Stimulated activated naive CD8-positive, alpha-beta T cell treated with anti-CD3 and anti-CD28 coated beads, Interleukin-15, Interleukin-2, amounts not matched to agents 100 U/mL and 50 U/mL, for 24 hours (primary cell): ENCODE data around the gene TMEM18.
A peak's percentile ranks its signal among the peaks of the same experiment; 100 is the strongest.
"Not testable (repeated sequence)": the region's sequence is repeated elsewhere in the genome, so short reads cannot be mapped to it uniquely, and the experiment has no call there.

Experiments
- ATAC-seq: fragments of 150-1000 bp; cut with Tn5 transposase; one replicate; pipeline ENCODE4 v1.10.0; 2021
- DNase-seq: peaks from one replicate; pipeline ENCODE4 v3.0.0; 2021

TMEM18 gene

DNA sequence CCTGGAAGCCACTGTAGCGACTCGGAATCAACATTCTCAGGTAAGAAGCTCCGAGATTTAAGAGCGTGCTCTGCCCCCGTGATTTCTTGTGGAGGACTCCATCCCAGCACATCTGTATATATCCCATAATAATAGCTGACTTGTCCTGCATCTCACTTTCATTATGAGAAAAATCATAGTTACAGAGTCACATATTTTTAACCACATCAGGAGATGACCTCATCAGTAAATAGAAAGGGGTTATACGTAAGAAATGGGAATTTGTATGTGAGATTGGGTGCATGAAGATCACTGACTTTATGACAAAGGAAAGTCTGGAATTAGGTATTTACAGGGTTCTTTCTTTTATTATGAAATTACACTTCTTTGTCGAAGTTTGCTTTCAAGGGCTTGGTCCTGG, 16.4 kb upstream of the TMEM18 start:
- DNase-seq (no peak), ATAC-seq (no peak)

DNA sequence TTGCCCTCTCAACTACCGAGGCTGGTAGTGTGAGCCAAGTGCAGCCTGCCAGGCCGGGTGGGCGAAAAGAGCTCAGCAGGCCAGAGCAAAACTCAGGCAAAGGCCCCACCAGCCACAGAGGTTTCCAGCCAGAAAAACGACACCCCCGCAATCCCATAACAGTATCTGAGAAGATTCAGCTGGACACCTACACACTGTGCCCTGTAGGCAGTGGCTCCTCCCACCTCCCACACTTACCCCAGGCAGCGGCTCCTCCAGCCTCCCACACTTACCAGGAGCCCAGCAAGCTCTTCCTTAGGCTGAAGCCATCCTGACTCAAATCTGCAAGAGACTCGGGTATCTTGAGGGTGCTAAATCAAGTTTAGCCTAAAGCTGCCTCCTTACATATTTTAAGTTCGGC, 15.6 kb upstream of the TMEM18 start:
- ATAC-seq (no peak), DNase-seq (no peak)

DNA sequence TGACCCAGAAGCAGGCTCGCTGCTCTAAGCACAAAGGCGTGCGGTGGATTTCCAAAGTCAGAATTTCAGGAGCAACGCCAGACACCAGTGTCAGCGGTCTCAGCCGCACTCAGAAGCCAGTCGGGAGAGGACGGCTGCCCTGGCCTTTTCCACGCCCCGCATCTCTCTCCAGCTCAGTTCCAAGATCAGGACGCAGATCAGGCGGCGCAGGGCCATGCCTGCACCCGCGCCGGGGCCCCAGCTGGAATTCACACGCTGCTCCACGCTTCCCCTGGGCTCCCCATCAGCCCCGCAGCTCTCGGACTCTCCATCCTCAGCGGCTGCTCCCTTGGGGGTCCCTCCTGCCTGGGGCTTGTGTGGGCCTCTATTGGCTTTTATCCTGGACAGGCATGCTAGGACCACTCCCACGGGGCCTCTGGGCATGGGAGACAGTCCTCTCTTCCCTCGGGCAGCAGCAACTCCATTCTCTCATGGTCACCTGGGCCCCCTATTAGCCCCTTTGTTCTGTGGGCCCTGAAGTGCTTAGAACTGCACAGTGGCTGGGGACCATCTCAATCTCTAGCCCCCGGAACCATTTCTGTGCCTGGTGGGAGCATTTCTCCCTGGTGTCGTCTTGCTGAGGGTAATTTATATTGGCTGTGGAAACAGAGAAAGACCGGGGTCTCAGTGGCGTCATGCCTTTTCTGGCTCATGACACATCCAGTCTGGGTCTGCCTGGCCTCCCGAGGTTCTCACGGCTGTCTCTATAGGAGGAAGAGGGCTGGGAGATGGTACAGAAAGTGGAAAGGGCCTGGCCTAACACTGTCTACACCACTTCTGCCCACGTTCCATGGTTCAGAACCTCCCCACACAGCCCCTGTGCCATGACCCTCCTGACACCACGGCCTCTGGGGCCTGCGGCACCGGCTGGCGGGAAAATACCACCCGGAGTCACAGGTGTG, 14.9 kb upstream of the TMEM18 start:
- ATAC-seq, result peak; percentile 14

DNA sequence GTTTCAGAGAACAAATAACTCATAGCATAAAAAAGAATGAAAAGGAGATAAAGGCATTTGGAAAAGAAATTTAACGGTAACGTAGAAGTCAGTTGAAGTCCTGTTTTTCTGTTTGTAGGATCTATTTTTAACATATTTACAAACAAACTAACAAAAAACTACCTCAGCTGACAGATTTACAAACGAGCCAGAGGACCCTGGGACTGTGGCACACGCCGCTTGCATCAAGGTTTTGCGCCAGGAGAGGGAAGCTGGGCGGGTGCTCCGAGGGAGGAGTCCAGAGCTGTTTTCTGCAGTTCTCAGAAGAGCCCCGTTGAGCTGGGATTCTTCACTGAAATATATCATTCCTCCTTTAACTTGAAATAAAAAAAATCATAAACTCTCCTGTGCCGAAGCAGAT, 13.6 kb upstream of the TMEM18 start:
- ATAC-seq, result no peak
- no peak for DNase-seq

More for the DNA sequence above, 14.9 kb upstream of the TMEM18 start:
- no peak for DNase-seq

DNA sequence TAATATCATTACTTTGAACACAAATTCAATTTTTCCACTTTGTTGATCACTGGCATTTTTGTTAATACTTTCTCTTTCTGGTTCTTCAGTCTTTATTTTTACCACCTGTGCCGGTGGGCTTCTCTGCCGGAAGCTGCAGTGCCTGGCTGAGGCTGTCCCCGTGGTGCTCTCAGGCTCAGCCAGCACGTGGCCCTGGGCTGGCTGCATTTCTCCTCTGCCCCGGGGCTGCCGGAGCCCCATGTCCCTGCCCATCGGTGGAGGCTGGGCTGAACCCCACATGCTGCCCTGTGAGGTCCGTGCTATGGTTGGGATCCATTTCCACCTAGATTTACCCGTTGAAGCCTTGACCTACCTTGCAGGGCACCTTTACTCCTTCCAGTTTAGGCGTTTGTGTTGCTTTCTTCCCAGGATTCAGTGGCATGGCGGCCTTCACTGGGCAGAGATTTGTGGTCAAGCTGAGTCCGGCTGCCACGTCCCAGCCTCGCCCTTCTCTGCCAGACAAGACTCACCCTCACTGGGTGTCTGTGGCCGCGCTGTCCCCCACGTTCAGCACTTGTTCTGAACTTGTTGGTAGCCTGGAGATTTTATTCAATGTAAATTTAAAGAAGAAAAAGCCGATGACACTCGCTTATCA, 12.8 kb upstream of the TMEM18 start:
- ATAC-seq (no peak), DNase-seq (no peak)

DNA sequence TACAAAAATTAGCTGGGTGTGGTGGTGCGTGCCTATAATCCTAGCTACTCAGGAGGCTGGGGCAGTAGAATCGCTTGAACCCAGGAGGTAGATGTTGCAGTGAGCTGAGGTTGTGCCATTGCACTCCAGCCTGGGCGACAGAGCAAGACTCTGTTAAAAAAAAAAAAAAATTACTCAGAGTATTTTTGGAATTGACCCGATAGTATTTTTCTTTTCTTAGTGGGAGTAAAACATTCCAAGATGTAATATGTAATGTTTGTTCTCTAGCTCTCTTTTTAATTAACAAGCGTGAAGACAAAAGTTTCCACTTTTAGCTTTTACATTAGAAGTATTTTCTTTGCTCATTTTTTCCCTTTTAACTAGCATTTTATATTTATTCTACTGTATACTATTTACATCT, 12.0 kb upstream of the TMEM18 start:
- DNase-seq (no peak), ATAC-seq (no peak)

DNA sequence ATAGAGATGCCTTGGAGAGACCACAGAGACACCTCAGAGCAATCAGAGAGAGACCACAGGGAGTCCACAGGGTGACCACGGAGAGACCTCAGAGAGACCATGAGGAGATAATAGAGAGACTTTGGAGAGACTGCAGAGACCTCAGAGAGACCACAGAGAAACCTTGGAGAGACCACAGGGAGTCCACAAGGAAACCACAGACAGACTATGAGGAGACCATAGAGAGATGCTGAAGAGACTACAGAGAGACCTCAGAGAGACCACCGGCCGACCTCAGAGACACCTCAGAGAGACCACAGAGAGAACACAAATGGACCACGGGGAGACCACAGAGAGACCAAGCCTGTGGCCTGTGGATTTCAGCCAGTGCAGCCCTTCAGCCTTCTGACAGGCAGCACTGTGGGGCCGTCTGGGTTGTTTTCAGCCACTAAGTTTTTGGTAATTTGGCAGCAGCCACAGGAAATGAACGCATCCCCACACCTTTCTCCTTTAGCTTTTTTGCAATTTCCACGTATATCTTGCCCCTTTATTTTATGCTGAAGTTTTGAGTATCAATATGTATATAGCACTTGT, 11.4 kb upstream of the TMEM18 start:
- DNase-seq (no peak), ATAC-seq (no peak)

DNA sequence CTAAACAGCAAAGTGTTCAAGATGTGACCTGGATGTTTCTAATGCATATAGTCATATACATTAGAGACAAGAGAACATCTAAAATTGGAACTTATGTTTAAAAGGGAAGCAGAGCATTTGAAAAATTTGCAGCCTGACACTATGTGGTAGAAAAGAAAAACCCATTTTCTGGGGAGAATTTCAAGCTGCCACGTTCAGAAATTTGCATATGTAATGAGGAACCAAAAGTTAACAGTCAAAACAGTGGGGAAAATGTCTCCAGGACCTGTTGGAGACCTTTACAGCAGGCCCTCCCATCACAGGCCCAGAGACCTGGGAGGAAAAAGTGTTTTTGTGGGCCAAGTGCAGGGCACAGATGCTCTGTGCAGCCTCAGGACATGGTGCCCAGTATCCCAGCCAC, 8.2 kb upstream of the TMEM18 start:
- DNase-seq, result no peak
- ATAC-seq, result no peak

DNA sequence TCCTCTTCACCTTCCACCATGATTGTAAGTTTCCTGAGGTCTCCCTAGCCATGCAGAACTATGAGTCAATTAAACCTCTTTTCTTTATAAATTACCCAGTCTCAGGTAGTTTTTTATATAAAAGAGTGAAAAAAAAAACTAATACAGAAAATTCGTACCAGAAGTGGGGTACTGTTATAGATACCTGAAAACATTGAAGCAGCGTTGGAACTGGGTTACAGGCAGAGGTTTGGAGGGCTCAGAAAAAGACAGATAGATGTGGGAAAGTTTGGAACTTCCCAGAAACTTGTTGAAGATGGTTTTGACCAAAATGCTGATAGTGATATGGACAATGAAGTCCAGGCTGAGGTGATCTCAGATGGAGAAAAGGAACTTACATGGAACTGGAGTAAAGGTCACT, 7.7 kb upstream of the TMEM18 start:
- not testable (repeated sequence) for ATAC-seq, DNase-seq

DNA sequence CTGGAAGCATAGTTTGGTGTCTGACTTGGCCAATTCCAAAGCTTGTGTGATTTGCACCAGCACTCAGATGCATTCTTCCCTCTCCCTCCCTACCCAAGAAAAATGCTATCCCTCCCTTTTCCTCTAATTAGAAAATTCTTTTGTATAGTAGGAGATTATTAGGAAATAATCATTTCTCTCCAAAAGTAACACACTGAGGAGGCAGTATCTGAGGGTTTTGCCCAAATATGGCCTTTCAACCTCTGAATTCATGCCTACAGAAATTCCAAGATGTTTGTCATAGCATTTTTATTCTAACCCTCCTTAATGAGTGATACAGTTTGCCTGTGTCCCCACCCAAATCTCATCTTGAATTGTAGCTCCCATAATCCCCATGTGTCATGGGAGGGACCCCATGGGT, 5.0 kb upstream of the TMEM18 start:
- DNase-seq, result no peak
- ATAC-seq, result no peak

DNA sequence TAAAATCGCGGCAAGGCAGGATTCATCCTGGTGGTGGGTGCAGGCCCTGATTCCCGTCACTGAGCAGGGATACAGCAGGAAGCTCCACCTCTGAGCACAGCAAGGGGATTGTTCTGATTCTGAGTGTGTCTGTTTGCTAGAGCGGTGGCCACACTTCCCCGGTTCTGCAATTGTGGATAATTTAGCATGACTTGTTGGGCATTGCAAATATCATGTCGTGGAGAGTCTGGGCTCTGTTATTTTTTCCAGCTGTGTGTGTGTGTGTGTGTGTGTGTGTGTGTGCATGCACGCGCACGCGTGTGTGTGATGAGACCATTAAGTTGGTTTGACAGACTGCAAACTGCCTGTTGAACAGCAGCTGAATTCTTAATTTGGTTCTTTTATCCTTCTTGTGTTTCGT, 4.1 kb upstream of the TMEM18 start:
- ATAC-seq (no peak), DNase-seq (no peak)

DNA sequence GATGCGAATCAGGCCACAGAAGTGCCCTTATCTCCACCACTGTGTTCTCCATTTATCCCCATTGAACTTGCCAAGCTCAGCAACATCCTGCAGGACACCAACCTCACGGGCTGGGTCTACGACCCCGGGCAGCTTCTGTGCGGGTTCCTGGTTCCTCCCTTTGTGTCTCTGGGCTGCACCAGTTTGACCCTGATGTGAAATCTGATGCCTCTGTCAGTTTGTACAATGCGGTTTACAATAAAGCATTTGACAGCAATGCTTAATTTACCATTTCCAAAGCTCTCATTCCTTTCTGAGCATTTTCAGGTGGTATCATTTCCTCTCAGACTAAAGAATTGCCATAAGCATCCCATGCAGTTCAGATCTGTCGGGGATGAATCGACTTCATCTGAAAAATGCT, 3.3 kb upstream of the TMEM18 start:
- no peak for DNase-seq
- no peak for ATAC-seq

DNA sequence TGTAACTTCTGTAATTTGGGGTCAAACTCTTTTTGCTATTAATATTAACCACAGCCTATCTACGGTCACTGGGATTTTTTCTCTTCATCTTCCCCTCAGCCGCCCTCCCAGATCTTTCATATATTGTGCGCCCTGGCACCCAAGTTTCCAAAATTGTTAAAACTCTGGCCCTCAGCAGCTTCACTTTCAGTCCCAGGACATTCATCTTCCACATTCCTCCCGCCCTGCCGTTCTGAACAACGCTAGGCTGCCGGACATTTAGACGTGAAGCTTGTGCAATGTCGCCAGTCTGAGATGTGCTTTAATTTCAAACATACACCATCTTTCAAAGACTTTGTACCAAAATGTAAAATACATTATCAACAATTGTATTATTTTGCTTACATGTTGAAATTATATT, 1.8 kb upstream of the TMEM18 start:
- ATAC-seq (no peak), DNase-seq (no peak)

DNA sequence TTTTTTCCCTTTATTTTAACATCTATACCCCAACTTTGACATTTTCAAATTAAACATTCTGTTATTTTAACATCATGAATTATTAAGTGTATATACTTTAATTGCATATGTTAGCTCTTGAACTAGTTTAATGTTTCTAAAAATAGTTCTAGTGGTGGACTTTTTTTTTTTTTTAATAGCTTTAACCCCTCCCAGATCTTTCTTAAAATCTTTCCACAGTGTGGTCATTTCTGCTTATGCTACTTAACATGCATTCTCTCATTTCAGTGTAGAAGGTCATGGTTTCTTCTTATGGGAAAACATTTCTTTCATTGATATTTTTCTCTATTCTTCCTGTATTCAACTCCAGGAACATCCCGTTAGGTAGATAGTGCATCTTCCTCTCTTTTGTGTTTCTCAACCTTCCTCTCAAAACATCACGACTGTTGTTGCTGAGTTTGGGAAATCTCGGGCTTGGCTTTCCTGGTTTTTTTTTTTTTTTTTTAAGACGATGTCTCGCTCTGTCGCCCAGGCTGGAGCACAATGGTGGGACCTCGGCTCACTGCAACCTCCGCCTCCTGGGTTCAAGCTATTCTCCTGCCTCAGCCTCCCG, 849 bp upstream of the TMEM18 start:
- DNase-seq (no peak), ATAC-seq (no peak)

DNA sequence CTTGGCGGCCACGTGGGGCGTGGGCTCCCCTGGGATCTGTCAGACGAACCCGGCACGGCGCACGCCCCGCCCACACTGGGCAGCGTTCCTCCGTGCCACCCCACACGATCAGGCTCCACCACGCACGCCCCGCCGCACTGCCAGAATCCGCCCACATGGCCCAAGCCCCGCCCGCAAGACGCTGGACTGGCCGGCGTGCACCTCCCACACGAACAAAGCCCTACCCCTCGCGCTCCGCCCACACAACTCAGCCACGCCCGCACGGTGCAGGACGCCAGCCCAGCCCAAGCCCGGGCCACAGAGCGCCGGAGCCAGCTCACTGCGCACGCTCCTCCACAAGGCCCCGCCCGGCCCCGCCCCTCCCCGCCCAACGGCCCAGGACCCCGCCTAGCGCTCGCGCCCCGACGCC, 555 bp downstream of the TMEM18 start:
- peak; percentile 84 for ATAC-seq
- peak; percentile 98 for DNase-seq

DNA sequence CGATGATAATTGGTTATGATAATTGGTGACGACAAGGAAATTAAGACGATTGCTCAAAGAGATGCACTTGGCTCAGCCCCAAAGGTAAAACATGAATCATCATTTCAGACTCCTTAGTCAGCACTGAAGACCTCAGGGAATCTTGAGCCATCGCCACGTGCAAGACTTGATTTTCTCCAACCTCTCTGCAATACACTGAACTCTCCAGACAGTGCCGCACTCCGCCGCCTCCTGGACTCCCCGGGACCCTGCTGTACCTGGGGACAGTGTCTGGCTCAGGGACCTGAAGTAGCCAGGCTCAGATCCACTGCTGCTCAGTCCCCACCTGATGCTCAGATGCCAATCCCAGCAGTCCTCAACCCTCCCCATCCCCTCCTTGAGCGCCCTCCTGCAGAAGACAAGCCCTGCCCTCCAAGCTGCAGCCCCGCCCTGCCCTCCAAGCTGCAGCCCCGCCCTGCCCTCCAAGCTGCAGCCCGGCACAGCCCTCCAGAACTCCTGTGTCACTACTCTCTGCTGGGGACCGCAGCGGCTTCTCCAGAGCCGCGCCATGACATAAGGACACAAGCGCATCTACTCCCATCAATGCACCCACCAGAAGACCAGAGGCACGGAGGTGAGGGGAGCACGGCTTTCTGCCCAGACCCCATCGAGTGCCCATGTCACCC, 1.1 kb downstream of the TMEM18 start:
- ATAC-seq (peak; percentile 30), DNase-seq (peak; percentile 66)

DNA sequence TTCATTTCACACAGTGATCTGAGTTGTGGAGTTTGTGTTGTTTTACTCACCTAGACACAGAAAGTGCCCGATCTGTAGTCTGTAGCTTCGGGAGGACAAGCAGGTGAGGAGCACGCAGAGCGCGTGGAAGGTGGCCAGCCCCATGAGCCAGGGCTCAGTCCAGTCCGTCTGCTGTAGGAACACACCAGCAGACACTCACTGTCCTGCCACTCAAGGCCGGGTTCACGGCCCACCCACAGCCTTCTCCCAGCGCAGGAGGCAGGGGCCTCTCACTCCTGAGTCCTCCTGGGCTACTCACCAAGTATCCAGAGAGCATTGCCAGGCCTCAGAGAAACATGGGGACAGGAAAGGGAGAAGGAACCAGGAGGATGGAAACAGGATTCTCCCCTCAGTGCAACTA, 1.7 kb downstream of the TMEM18 start:
- DNase-seq (no peak), ATAC-seq (no peak)

DNA sequence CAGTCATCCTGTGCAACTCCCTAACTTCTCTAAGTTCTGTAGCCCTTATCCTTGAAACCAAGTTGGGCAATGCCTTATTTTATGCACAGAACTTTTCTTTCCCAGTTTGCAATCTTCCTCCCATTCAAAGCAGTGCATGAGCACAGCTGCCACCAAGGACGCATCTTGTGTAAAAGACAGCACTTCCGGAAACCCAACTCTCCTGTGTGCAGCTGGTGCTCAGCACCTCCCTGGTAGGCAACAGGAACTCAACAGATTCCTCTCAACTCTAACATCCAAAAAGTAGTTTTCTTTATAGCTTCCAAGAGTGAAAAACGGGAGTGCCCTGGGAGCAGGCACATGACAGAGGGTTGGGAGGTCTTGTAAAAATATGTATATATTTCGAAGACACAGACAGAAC, 2.2 kb downstream of the TMEM18 start:
- DNase-seq (no peak), ATAC-seq (no peak)

DNA sequence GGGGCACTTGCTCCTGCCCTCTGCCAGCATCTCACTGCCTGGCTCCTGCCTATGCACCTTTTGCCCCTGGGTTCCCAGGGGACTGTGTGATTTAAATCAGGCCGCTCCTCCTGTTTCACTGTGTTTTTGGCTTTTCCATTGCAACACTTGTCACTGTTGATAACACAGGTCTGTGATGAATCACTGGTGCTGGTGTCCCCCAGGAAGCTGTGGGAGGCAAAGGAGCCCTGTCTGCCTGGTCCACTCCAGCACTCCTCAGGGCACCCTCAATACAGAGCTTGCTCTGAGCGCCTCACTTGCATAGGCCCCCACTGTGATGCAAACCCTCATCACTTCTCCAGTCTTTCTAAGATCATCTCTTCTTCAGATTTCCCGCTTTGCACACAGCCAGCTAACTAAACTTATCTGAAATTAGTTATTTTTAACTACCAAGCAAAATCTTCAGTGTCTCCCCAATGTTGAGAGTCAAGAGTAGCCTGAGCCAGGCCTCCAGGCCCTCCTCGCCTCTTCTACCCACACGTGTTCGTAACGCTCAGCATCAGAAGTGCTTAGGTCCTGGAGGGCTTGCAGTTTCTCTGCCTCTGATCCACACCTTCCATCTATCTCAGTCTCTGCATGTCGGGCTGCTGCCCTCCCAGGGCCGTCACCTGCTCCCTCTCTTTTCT, 2.8 kb downstream of the TMEM18 start:
- DNase-seq (no peak), ATAC-seq (no peak)

DNA sequence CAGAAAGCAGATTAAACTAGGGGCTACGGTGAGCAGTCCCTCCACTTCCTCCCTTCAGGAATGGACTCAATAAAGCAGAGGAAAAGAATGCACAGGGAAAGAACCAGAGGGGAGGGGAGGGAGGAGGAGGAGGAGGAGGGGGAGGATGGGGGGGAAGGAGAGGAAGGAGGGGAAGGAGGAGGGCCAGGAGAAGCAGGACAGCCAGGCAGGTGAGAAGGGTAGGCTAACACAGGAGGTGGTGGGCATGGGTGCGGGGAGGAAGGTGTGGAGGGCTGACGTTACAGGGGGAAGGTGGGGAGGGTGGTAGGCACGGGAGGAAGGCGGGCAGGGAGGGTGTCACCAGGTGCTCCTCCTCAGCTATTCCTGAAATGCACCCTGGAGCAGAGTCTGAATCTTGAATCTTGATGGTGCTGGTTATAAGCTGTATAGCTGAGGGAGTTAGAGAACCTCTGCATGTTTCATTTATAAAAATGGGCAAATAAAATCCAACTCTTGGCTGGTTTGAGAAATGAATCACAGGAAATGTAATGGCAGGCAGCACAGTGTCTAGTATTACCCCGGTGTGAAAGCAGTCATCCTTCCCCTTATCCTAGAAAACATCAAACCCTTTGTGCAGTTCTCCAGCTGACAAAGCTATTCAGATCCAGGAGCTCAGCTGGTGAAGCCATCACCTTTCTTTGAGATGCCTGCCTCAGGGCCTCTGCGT, 3.4 kb downstream of the TMEM18 start:
- ATAC-seq (no peak), DNase-seq (no peak)

DNA sequence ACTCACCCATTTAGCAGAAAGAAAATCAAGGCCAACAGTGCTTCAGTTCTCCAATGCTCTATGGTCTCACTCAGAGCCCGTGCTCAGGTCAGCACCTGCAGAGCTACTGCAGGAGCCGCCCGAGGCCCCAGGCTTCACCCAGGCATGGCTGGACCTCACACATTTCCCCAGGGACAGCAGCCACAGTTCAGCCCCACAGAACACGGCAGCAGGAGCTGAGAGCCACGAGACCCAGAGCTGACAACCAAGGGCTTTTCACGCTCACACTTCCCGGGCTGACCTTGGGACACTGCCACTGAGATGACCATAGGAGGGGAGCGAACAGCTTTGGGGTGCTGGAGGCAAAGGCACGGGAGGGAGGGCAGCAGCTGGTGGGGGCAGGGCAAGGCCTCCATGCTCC, 4.2 kb downstream of the TMEM18 start:
- ATAC-seq (no peak), DNase-seq (no peak)

DNA sequence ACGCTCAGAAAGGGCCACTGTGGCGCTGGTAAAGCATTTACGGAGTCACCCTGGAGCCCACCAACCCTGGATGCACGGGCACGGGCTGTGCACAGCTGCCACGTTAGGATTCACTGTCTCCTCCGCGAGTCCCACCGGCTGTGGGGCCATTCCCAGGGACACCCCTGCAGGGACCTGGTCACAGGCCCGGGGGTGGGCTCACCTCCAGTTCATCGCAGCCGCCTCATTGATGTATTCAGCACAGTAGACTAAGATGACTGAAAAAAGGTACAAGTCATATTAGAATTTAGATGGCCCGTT, 4.7 kb downstream of the TMEM18 start:
- DNase-seq, result no peak
- ATAC-seq, result no peak
